Breast epithelium (tissue), 4 donors: ENCODE results near the gene LSG1. TPM values are rescaled to one million over a fixed set of nuclear protein-coding genes. Genes with fewer than 3 reads are reported as not detected.

Source experiments
- DNase-seq, 2 donors: peaks; one replicate each; pipeline ENCODE4 v3.0.0-alpha.2; 2019; ENCODE audit warnings: low spot score in 2 of 2
- H3K27ac ChIP-seq, 2 donors: fragments of 200-600 bp; sonication (generic) in 1 of 2; one replicate each; pipeline ENCODE4 v1.5.1; 2016 to 2019; ENCODE audit warnings: mild to moderate bottlenecking in 1 of 2
- H3K27me3 ChIP-seq, 2 donors: fragments of 200-600 bp; sonication (generic) in 1 of 2; one replicate each; pipeline versions ENCODE4 v1.5.1 to v1.6.0; 2017 to 2019; ENCODE audit warnings: control low read depth in 1 of 2, mild to moderate bottlenecking in 1 of 2
- H3K36me3 ChIP-seq: fragments of 200-600 bp; one replicate; pipeline ENCODE4 v1.5.1; 2019
- H3K4me1 ChIP-seq, 2 donors: fragments of 200-600 bp; sonication (generic); one replicate each; pipeline ENCODE4 v1.5.1; 2016 to 2019; ENCODE audit warnings: control low read depth in 1 of 2
- H3K4me3 ChIP-seq, 3 donors: fragments of 200-600 bp; sonication (generic); 1 replicate in 2 of 3; 2 replicates in 1 of 3; pipeline ENCODE4 v1.5.1; 2016 to 2019; ENCODE audit warnings: mild to moderate bottlenecking in 3 of 3, moderate library complexity in 2 of 3
- H3K9me3 ChIP-seq, 2 donors: fragments of 200-600 bp; sonication (generic) in 1 of 2; one replicate each; pipeline ENCODE4 v1.5.1; 2016 to 2019; ENCODE audit warnings: control low read depth in 1 of 2
- POLR2A ChIP-seq: fragments of 450-650 bp; IDR thresholded peaks from one replicate; pipeline ENCODE4 v1.6.1; 2016; ENCODE audit warnings: antibody characterized with exemption, mild to moderate bottlenecking, moderate library complexity
- POLR2AphosphoS5 ChIP-seq, 3 donors: sonication (generic); formaldehyde crosslinking; IDR thresholded peaks; one replicate each; pipeline ENCODE4 v1.6.1; 2017; ENCODE audit warnings: antibody characterized with exemption in 3 of 3
- intact Hi-C: fragments of 100-400 bp; cut with DNase I; formaldehyde crosslinking; loops from one replicate; pipeline ENCODE4 v1.15.1; 2023; ENCODE audit warnings: low total_unique reads
- total RNA-seq, 3 donors: library from RNA; depleted of rRNA; stranded (reverse); fragments of >200 nt; gene quantifications; one replicate each; pipeline ENCODE4 v1.1.0, GENCODE V29; 2016
- TF ChIP-seq, protein P1 (sequence below), 3 donors: fragments of 450-650 bp; IDR thresholded peaks; one replicate each; pipeline ENCODE4 v1.5.1; 2016 to 2017; ENCODE audit warnings: antibody characterized with exemption in 3 of 3, mild to moderate bottlenecking in 3 of 3, moderate library complexity in 3 of 3

Gene LSG1
- total RNA-seq, 3 donors from 2014 or later: 34.9 to 62.3 (median 57.0) TPM

DNA sequence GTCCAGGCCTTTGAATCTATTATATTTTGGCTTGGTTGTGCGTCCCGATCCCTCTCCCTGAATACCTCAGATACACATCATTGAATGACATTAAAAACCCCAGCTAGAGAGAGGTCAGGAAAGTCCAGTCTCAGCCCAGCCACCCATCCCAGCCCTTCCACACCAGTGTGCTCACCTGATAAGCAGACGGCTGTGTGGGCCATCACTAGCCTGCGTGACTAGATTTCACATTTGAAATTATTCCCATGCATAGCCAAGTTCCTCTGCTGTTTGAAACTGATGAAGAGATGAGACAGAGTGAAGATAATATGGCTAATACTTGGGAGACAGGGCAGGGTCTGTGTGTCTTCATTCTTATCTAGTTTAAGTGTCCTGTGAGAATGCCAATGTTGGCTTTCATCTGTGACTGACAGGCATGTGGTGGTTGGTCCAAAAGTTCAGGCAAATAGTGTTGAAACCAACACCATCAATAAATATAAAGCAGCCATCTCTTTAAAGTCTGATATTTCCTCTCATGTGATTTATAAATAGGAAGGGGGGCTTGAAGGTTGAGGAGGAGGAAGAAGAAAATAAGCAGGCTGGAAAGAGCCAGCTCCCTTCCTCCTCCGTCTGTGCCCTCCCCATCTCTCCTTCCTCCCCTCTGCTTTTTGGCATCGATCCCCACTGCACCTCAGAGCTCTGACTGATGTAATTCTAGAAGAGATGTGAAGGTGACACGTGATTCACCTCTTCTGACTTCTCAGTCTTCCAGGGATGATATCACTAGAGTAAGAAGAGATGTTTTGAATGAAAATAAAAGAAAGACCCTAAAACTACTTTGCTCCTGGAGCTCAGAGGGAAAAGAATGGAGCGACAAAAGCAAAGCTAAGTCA lies 18.7 kb upstream of the LSG1 start:
- TF ChIP-seq, protein P1, sequence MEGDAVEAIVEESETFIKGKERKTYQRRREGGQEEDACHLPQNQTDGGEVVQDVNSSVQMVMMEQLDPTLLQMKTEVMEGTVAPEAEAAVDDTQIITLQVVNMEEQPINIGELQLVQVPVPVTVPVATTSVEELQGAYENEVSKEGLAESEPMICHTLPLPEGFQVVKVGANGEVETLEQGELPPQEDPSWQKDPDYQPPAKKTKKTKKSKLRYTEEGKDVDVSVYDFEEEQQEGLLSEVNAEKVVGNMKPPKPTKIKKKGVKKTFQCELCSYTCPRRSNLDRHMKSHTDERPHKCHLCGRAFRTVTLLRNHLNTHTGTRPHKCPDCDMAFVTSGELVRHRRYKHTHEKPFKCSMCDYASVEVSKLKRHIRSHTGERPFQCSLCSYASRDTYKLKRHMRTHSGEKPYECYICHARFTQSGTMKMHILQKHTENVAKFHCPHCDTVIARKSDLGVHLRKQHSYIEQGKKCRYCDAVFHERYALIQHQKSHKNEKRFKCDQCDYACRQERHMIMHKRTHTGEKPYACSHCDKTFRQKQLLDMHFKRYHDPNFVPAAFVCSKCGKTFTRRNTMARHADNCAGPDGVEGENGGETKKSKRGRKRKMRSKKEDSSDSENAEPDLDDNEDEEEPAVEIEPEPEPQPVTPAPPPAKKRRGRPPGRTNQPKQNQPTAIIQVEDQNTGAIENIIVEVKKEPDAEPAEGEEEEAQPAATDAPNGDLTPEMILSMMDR (IDR thresholded peaks at IDR 0.05): no peak
- TF ChIP-seq POLR2AphosphoS5 (IDR thresholded peaks at IDR 0.05): no peak
- TF ChIP-seq POLR2A: no peak
- intact Hi-C loops: no loop called here
- no peaks in the 10 kb centered on the region for H3K9me3 ChIP-seq
- no peak overlapping the region for H3K4me3 ChIP-seq
- H3K36me3 ChIP-seq: no peaks in the 10 kb centered on the region
- H3K27me3 ChIP-seq: no peaks in the 10 kb centered on the region
- H3K27ac ChIP-seq: peak overlapping the region in 1 of 2 donors; percentile 32
- DNase-seq: no peak
- H3K4me1 ChIP-seq: no peaks in the 10 kb centered on the region

DNA sequence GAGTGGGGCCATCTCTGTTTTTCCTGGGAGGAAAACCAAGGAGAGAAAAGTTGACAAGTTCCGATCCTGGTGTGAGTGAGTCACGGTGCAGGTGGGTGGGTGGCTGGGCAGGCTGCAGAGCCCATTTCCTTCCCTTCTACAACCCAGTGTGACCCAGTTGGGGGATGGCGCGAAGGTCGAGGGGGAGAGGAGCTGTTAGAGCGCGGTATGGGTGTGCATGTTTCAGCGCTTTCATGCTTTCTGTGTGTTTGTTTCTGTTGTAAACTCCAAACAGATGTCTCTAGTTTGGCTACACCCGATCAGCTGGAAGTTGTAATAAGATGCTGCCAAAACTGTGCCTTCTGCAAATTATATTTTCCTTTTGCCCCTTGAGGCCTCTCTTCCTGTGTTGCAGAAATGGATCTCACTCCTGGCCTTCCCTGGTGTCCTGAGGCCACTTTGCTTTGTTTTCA lies 17.5 kb upstream of the LSG1 start:
- Histone ChIP-seq H3K4me3 (peak overlapping the region in 2 of 3 donors; percentile 23 to 91), H3K4me1 (no peaks in the 10 kb centered on the region), H3K27ac (peak overlapping the region; percentile 1 to 91), H3K36me3 (no peaks in the 10 kb centered on the region), H3K9me3 (no peaks in the 10 kb centered on the region), H3K27me3 (no peaks in the 10 kb centered on the region)
- no peak for TF ChIP-seq POLR2AphosphoS5 (IDR thresholded peaks at IDR 0.05)
- TF ChIP-seq, protein P1 (IDR thresholded peaks at IDR 0.05): no peak
- no peak for TF ChIP-seq POLR2A
- intact Hi-C loops: loop anchor here (10.0 kb wide), 2 partner anchors 415 to 835 kb away; no protein-coding TSS in a partner anchor
- DNase-seq: no peak

DNA sequence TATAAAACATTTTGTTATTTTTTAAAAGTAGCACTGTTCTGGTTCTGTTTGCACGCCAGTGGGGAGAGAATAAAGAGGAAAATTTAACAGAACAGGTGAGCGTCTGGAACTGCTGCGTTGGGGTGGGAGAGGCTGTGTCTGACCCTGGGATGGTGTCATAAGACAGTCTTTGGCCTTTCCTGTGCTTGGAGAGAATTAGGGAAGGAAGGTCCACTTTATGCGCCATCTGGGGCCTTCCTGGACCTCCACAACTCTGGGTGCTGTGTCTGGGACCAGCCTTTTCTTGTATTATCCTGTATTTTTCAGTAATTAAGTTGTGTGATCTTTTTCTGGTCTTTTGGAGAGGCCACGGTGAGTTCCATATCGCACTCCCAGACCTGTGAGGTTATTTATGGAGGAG lies 17.0 kb upstream of the LSG1 start:
- Histone ChIP-seq H3K4me3 (peak overlapping the region in 2 of 3 donors; percentile 23 to 91), H3K9me3 (no peaks in the 10 kb centered on the region), H3K4me1 (no peaks in the 10 kb centered on the region), H3K36me3 (no peaks in the 10 kb centered on the region), H3K27me3 (no peaks in the 10 kb centered on the region), H3K27ac (peak overlapping the region; percentile 1 to 91)
- intact Hi-C loops: loop anchor here (10.0 kb wide), 2 partner anchors 416 to 836 kb away; no protein-coding TSS in a partner anchor
- DNase-seq: no peak
- TF ChIP-seq POLR2AphosphoS5 (IDR thresholded peaks at IDR 0.05): no peak
- no peak for TF ChIP-seq POLR2A
- TF ChIP-seq, protein P1 (IDR thresholded peaks at IDR 0.05): no peak

DNA sequence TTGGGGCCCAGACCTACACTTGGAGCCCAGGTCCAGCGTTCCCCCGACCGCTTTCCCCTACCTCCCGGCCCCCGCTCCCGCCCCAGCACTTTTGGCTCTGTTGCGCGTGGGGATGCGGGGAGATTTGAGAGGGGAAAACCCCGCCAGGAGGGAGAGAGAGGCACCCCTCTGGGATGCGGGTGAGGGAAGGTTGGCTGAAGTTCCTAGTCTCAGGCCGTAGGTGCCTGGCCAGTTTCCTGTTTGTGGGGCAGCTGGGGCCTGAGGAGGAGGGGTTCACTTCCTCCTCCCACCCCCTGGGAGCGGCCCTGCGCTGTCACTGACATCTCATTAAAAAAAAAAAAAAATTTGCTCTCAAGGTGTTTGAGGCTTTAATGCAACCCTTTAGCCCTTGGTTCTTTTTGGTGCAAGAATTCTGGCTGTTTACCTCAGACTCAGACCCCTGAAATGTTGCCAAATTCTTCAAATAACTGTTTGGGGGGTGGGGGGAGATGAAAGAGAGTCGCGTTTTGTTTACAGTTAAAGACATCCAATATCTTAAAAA lies 16.3 kb upstream of the LSG1 start:
- Histone ChIP-seq H3K36me3 (no peaks in the 10 kb centered on the region), H3K4me1 (no peaks in the 10 kb centered on the region), H3K4me3 (peak overlapping the region; percentile 72 to 91 (median 75)), H3K9me3 (no peaks in the 10 kb centered on the region), H3K27me3 (no peaks in the 10 kb centered on the region), H3K27ac (peak overlapping the region; percentile 79 to 91)
- intact Hi-C loops: loop anchor here (10.0 kb wide), 2 partner anchors 417 to 837 kb away; no protein-coding TSS in a partner anchor
- no peak for TF ChIP-seq POLR2A
- TF ChIP-seq, protein P1 (IDR thresholded peaks at IDR 0.05): no peak
- TF ChIP-seq POLR2AphosphoS5 (IDR thresholded peaks at IDR 0.05): peak in 1 of 3 donors; percentile 8
- peak in 1 of 2 donors; percentile 32 for DNase-seq
